IMR-90 (cell line): ENCODE measurements around the gene SWI5. TPM values are rescaled to one million over a fixed set of nuclear protein-coding genes. Genes with fewer than 3 reads are reported as not detected.

ENCODE experiments used
- ATAC-seq: fragments of 200-7000 bp; cut with Tn5 transposase; 2 replicates; pipeline ENCODE4 v1.9.1; 2020; ENCODE audit warnings: low read depth, mild to moderate bottlenecking, moderate library complexity
- BruUV-seq: library from RNA; stranded (reverse); fragments of 400-500 nt; replicated peaks from 2 replicates; lab custom pipeline; 2021; lab: Mats Ljungman, UMichigan
- CTCF ChIA-PET: fragments of 300-600 bp; formaldehyde crosslinking; extraction: SDS; loops from one replicate; lab custom pipeline; 2021; ENCODE audit warnings: antibody characterized with exemption; lab: Yijun Ruan, JAX
- POLR2A ChIA-PET: fragments of 300-600 bp; sonication (Branson Sonifier 250); formaldehyde crosslinking; loops from one replicate; lab custom pipeline; 2022; ENCODE audit warnings: antibody characterized with exemption; ENCODE audit not compliant: unreplicated experiment; lab: Charles Lee
- DNase-seq: peaks from one replicate; pipeline ENCODE4 v3.0.0; 2013
- H2AFZ ChIP-seq: replicated peaks from 2 replicates; pipeline ENCODE3; 2013; ENCODE audit warnings: low read length, mild to moderate bottlenecking; ENCODE audit not compliant: poor library complexity
- H2AK5ac ChIP-seq: 2 replicates; pipeline ENCODE4 v1.6.1; 2013; ENCODE audit warnings: low read depth, low read length, inconsistent platforms
- H2AK9ac ChIP-seq: replicated peaks from 2 replicates; pipeline ENCODE3; 2013; ENCODE audit warnings: mild to moderate bottlenecking, low read depth, low read length, moderate library complexity; ENCODE audit not compliant: poor library complexity
- H2BK120ac ChIP-seq: 2 replicates; pipeline ENCODE4 v1.6.1; 2013; ENCODE audit warnings: low read depth, low read length, inconsistent platforms
- H2BK15ac ChIP-seq: 3 replicates; pipeline ENCODE4 v1.6.1; 2013; ENCODE audit warnings: low read depth, low read length, inconsistent platforms
- H2BK20ac ChIP-seq: 2 replicates; pipeline ENCODE4 v1.6.1; 2013; ENCODE audit warnings: low read depth, mild to moderate bottlenecking, inconsistent platforms, low read length, moderate library complexity
- H2BK5ac ChIP-seq: 2 replicates; pipeline ENCODE4 v1.6.1; 2013; ENCODE audit warnings: mild to moderate bottlenecking, low read depth, low read length, inconsistent platforms; ENCODE audit not compliant: poor library complexity, severe bottlenecking
- H3K14ac ChIP-seq: replicated peaks from 2 replicates; pipeline ENCODE4 v1.6.1; 2013; ENCODE audit warnings: low read depth, low read length, inconsistent platforms
- H3K18ac ChIP-seq: 2 replicates; pipeline ENCODE4 v1.6.1; 2013; ENCODE audit warnings: low read depth, low read length, control low read depth
- H3K23ac ChIP-seq: 2 replicates; pipeline ENCODE4 v1.6.1; 2013; ENCODE audit warnings: low read depth, low read length, inconsistent platforms
- H3K27ac ChIP-seq: 2 replicates; pipeline ENCODE4 v1.5.1; 2013; ENCODE audit warnings: mild to moderate bottlenecking, control low read depth, low read length; ENCODE audit not compliant: insufficient read depth
- H3K27me3 ChIP-seq: 2 replicates; pipeline ENCODE4 v1.6.1; 2013; ENCODE audit warnings: low read length; ENCODE audit not compliant: control insufficient read depth, insufficient read depth
- H3K36me3 ChIP-seq: 2 replicates; pipeline ENCODE4 v1.6.1; 2013; ENCODE audit warnings: low read length, mixed read lengths; ENCODE audit not compliant: control insufficient read depth, insufficient read depth
- H3K4ac ChIP-seq: 2 replicates; pipeline ENCODE4 v1.6.1; 2013; ENCODE audit warnings: low read depth, low read length, inconsistent platforms
- H3K4me1 ChIP-seq: 2 replicates; pipeline ENCODE4 v1.6.1; 2013; ENCODE audit warnings: low read length, mixed read lengths; ENCODE audit not compliant: control insufficient read depth, insufficient read depth
- H3K4me2 ChIP-seq: 2 replicates; pipeline ENCODE4 v1.6.1; 2013; ENCODE audit warnings: low read depth, mild to moderate bottlenecking, control low read depth, low read length, moderate library complexity
- H3K4me3 ChIP-seq: 2 replicates; pipeline ENCODE4 v1.5.1; 2013; ENCODE audit warnings: low read depth, mild to moderate bottlenecking, control low read depth, low read length, moderate library complexity; ENCODE audit not compliant: insufficient read depth
- H3K56ac ChIP-seq: 2 replicates; pipeline ENCODE4 v1.6.1; 2013; ENCODE audit warnings: low read length, inconsistent platforms; ENCODE audit not compliant: insufficient read depth; ENCODE audit errors: extremely low read depth
- H3K79me1 ChIP-seq, 2 experiments: 2 replicates each; pipeline ENCODE4 v1.6.1; 2013; ENCODE audit warnings: low read length in 2 of 2, inconsistent platforms in 1 of 2, low read depth in 1 of 2
- H3K9ac ChIP-seq: 2 replicates; pipeline ENCODE4 v1.6.1; 2013; ENCODE audit warnings: low read depth, low read length, control low read depth
- H3K9me1 ChIP-seq: 2 replicates; pipeline ENCODE4 v1.6.1; 2013; ENCODE audit warnings: low read length, inconsistent platforms; ENCODE audit not compliant: insufficient read depth
- H3K9me3 ChIP-seq: 2 replicates; pipeline ENCODE4 v1.6.1; 2013; ENCODE audit warnings: low read length; ENCODE audit not compliant: control insufficient read depth, insufficient read depth
- H4K20me1 ChIP-seq: 2 replicates; pipeline ENCODE4 v1.6.1; 2013; ENCODE audit warnings: low read length, inconsistent platforms; ENCODE audit not compliant: insufficient read depth
- H4K5ac ChIP-seq: 2 replicates; pipeline ENCODE4 v1.6.1; 2013; ENCODE audit warnings: mild to moderate bottlenecking, low read depth, low read length, control low read depth
- H4K8ac ChIP-seq, 2 experiments: 2 replicates each; pipeline ENCODE4 v1.6.1; 2013; ENCODE audit warnings: low read depth in 2 of 2, low read length in 2 of 2, control low read depth in 1 of 2, inconsistent platforms in 1 of 2
- H4K91ac ChIP-seq: 2 replicates; pipeline ENCODE4 v1.6.1; 2013; ENCODE audit warnings: low read depth, low read length, inconsistent platforms; ENCODE audit not compliant: insufficient read depth
- CHD1 ChIP-seq: IDR thresholded peaks from 2 replicates; pipeline ENCODE4 v1.6.1; 2012; ENCODE audit warnings: low read depth, low read length, improper control_type of control experiment
- MAFK ChIP-seq: IDR thresholded peaks from 2 replicates; pipeline ENCODE4 v1.6.1; 2012; ENCODE audit warnings: low read depth, low read length, improper control_type of control experiment
- NFE2L2 ChIP-seq: fragments of 150-350 bp; IDR thresholded peaks from 2 replicates; pipeline ENCODE4 v1.6.1; 2016; ENCODE audit warnings: low read depth, mild to moderate bottlenecking, low read length
- RFX5 ChIP-seq: IDR thresholded peaks from 2 replicates; pipeline ENCODE4 v1.8.0; 2012; ENCODE audit warnings: low read depth, mild to moderate bottlenecking, low read length, moderate library complexity
- WGBS, 2 experiments: methylation state at CpG; one replicate each; pipeline versions ENCODE4 v1.1.5 to v1.1.7; 2013; ENCODE audit warnings: missing lambda C conversion rate in 2 of 2; ENCODE audit not compliant: insufficient read length in 1 of 2; ENCODE audit errors: extremely low coverage in 2 of 2; 5-methylcytosine and 5-hydroxymethylcytosine counted together
- dilution Hi-C: fragments of 300-500 bp; cut with HindIII; formaldehyde crosslinking; loops from one replicate; pipeline ENCODE4 v1.14.3; 2018; ENCODE audit warnings: low sequenced_read_pairs; ENCODE audit not compliant: unreplicated experiment
- in situ Hi-C: fragments of 300-500 bp; cut with MboI; formaldehyde crosslinking; loops from 3 replicates; pipeline ENCODE4 v1.14.3; 2019; ENCODE audit warnings: low sequenced_read_pairs, inconsistent platforms, mixed read lengths
- intact Hi-C: fragments of 100-400 bp; cut with micrococcal nuclease; formaldehyde crosslinking; loops from 2 replicates; pipeline ENCODE4 v1.10.0; 2022
- polyA plus RNA-seq, 3 experiments: library from polyadenylated mRNA; depleted of rRNA; stranded (reverse); fragments of >200 nt; gene quantifications; 2 replicates each; pipeline ENCODE4 v1.2.3, GENCODE V29; 2012; ENCODE audit warnings: low replicate concordance in 1 of 3
- total RNA-seq: library from RNA; depleted of rRNA; stranded (reverse); fragments of >200 nt; gene quantifications from 2 replicates; pipeline ENCODE4 v1.2.3, GENCODE V29; 2012

SWI5 gene
- total and polyA plus RNA-seq, 2 of the 4 experiments (the other 2 are of a cell fraction), result 38.9 to 93.5 TPM

DNA sequence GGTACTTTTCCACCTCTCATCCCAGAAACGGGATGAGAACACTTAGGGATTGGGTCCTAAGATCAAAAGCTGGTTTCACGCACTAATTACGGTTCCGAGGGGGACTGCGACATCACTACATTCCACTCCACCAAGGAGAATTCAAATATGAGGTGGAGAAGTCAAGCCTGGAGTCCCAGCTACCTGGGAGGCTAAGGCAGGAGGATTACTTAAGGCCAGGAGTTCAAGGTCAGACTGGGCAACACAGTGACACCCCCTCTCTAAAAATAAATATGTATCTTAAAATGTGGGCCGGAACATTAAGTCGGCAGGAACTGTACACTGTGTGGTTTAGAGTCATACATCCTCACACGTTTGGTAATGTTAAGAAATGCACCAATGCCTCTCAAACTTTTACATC is 1.8 kb upstream of the SWI5 start:
- dilution Hi-C loops, result no loop called here
- Histone ChIP-seq H2BK5ac (no peak overlapping the region), H2AK9ac (peak overlapping the region; percentile 29), H3K23ac (peak overlapping the region; percentile 91; the same call in 1 of the 2 replicates), H4K8ac (no peak overlapping the region), H2BK120ac (no peak overlapping the region), H3K9me3 (no peaks in the 10 kb centered on the region), H3K27me3 (no peaks in the 10 kb centered on the region), H3K4me3 (peak overlapping the region; percentile 96; the same call in 1 of the 2 replicates), H3K4me2 (peak overlapping the region; percentile 97), H4K91ac (no peak overlapping the region), H2AK5ac (peak overlapping the region; percentile 2; the same call in 1 of the 2 replicates), H3K18ac (no peak overlapping the region), H4K20me1 (peaks cover 26% of the 10 kb centered on the region), H2BK20ac (no peak overlapping the region), H3K79me1 (peaks cover 29 to 79% of the 10 kb centered on the region in 2 experiments), H3K4me1 (peaks cover 7% of the 10 kb centered on the region), H3K36me3 (peaks cover 26% of the 10 kb centered on the region), H3K27ac (no peak overlapping the region), H4K5ac (no peak overlapping the region), H3K9me1 (peaks cover 14% of the 10 kb centered on the region), H3K9ac (peak overlapping the region; percentile 34; the same call in 1 of the 2 replicates), H3K14ac (peak overlapping the region; percentile 80), H2AFZ (no peak overlapping the region), H3K56ac (no peak overlapping the region), H3K4ac (no peak overlapping the region; the same call in 1 of the 2 replicates), H2BK15ac (no peak overlapping the region)
- ChIA-PET POLR2A (no interaction called here), CTCF (no interaction called here)
- TF ChIP-seq RFX5, result no peak
- no peak for TF ChIP-seq NFE2L2
- TF ChIP-seq MAFK, result no peak
- TF ChIP-seq CHD1, result no peak
- intact Hi-C loops, result no loop called here
- no CpG with 5 or more reads among the region's 8 CpGs for WGBS, 2 experiments
- ATAC-seq (no peak), DNase-seq (no peak)
- in situ Hi-C loops, result no loop called here
- BruUV-seq, result no TSS peak
